ENCODE measurements around the gene FBXO11.
A peak's percentile ranks its signal among the peaks of the same experiment; 100 is the strongest.
"Not testable (repeated sequence)": the region's sequence is repeated elsewhere in the genome, so short reads cannot be mapped to it uniquely, and the experiment has no call there.

Gene FBXO11
- 129 to 239 reads per million in 2 donors for total RNA-seq

DNA sequence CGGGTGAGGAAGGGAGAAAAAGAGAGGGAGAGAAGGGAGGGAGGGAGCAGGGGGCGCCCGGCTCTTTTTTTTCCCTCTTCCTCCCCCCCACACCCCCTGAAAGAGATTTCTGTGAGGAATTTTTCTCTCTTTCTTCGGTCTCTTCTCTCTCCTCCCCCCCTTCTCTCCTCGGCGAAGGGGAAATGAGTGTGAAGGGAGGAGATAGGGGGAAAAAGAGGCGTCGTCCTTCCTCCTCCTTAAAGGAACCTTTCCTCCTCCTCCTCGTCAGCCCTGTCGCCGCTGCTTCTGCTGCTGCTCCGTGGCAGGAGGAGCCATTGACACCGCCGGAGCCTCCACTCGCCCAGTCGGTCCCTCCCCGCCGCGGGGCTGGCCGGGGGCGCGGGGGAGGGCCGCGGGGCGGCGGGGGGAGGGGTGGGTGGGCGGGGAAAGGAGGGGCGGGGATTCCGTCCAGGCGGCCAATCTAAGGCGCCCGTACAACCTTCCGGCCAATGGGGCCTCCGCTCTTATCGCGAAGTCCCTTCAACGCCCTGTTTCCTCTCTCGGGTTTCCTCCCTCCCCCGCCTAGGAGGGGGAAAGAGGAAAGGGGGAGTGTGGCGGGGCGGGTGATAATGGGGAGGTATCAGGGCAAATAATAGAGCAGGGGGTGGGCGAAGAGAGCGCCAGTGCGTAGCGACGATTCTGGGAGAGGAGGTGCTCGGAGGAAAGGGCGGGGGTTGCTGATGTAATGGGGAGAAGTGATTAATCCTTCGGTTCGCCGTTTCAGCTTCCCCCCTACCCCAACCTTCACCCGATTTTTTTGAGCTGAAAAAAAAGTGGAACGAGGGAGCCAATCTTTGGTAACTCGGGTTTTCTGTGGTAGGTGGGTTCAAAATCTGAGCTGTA, at the start of gene FBXO11:
Gene FBXO11, minus strand, starts transcription at position 342 of the 882 bp plus-strand sequence. CDS start 778 bp downstream, outside the sequence.
- peak; percentile 83 to 99 (median 96) for DNase-seq

DNA sequence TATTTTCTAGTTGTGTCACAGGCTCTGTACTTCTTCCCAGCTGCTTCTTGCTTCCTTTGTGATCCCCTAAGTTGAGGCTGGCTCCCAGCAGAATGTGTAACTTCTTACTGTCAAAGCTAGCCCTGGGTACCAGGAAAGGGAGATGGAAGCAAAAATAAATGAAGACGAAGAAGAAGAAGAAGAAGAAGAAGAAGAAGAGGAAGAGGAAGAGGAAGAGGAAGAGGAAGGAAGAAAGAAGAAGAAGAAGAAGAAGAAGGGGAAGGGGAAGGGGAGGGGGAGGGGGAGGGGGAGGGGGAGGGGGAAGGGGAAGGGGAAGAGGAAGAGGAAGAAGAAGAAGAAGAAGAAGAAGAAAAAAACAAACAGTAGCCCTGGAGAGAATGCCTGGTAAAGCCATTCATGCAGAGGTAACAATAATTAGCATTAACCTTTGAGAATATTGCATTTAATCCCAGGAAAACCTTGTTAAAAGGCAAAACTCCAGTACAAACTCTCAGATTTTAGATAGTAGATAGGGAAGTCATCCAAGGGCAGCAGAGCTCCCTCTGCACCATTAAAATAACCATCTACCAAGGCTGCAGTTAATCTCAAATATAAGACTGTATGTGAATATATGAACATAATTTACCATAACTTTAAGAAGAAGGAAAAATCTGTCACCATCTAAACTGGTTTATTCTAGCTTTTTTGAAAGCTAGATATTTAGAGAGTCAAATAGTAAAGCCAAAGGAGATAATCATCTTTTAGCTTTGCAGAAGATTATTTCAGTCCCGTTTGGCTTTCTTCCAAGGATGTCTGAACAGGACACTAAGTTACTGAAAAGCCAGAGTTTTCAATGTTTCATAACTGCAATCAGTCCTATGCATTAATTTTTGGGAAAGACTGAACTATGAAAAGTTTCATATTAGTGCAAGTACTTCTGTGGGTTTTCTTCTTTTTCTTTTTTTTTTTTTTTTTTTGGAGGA, 44.3 kb upstream of the FBXO11 start:
- no peak for DNase-seq

DNA sequence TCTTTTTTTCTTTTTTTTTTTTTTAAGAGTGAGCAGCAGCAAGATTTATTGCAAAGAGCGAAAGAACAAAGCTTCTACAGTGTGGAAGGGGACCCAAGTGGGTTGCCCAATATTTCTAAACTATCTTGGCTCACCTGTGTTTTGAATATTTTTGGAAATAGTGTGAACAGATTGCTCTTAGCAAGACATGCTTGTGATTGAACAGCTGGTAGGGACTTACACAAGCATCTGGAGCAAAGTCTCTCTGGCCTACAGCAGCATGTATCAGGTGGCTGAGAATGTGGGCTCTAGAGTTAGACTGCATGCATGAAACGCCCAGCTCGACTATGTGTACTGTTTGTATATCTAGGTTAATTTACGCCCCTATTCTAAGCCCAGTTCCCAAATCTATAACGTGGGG, 40.3 kb upstream of the FBXO11 start:
- no peak for DNase-seq

DNA sequence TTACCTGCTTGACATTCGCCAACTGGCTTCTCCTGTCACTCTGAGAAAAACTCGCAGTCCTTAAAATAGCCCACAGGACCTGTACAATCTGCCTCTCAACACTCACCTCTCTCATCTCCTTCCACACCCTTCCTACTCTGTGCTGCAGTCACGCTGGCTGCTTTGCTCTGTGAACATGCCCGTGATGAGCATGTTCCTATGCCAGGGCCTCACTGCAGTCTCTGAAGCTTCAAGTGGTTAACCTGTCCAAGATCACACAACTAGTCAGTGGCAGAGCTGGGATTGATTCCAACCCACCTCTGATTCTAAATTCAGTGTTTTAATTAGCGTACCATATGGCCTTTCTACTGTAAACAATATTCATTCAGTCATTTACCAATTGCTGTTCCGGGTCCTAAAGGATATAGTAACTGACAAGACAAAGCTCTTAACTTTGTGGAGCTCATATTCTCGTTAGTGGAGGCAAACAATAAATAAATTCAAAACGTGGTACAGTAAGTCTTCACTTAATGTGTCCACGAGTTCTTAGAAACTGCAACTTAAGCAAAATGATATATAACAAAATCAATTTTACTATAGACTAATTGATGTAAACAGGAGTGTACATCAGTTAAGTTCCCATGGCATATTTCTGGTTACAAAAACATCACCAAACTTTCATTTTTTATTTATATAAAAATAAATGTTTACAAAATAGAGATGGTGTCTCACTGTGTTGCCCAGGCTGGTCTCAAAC, 38.9 kb upstream of the FBXO11 start:
- no peak for DNase-seq

DNA sequence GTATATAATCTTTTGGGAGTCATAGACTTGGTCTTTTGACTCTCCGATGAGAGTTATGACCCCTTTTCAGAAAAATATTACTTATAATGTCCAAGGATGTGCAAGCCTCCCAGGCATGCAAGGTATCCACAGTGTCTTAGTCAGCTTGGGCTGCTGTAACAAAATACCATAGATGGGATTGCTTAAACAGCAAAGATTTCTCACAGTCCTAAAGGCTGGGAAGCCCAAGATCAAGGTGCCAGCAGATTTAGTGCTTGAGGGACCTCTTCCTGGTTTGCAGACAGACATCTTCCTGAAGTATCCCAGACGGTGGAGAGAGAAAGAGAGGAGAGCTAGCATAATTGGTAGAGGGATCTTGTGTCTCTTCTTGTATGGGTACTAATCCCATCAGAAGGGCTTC, 35.6 kb upstream of the FBXO11 start:
- no peak for DNase-seq

DNA sequence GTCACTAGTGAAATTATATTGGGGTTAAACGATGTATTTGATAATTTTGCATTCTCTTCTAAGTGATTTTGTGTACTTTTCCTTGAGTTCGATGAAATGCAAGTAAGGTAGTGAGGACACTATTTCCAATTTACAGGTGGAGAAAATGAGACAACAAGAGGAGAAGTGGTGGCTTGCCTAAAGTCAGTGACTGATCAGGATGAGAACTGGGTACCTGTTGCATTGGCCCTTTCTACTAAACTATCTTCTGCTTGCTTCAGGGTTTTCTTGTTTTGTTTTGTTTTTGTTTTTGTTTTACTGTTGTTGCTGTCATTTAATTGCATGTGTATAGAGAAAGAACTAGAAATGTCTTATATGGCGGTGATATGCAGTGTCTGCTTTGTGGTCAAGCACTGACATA, 31.4 kb upstream of the FBXO11 start:
- DNase-seq = no peak

DNA sequence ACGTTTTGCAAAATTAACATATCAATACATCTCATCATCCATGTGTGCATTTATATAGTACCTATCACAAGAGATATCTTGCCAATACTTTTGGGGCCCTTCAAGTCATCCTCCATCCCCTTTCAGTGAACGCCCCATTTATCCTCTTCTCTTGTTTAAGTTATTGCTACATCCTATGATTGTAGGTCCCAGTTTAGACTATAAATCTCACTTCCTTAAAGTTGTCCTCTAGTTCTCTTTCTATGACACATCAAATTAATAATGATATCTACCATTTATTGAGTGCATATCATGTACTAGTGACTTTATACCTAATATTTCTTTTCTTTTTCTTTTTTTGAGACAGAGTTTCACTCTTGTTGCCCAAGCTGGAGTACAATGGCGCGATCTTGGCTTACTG, 28.8 kb upstream of the FBXO11 start:
- DNase-seq = no peak

DNA sequence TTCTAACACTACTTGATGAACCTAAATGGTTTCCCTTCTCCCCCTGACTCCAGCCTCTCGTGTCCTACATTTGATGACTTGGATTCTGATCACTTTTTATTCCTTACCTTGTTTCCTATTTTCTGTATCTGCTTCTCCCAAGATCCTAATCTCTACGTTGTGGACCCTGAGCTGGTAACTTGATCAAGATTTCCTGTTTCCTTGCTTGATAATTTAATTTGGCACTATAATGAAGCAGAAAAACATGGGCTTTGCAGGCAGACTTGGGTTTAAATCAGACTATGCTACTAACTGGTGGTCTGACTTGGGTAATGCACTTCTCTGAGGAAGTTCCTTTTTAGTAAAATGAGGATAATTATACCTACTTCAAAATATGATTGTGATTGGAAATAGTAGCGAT, 11.7 kb upstream of the FBXO11 start:
- DNase-seq = no peak

DNA sequence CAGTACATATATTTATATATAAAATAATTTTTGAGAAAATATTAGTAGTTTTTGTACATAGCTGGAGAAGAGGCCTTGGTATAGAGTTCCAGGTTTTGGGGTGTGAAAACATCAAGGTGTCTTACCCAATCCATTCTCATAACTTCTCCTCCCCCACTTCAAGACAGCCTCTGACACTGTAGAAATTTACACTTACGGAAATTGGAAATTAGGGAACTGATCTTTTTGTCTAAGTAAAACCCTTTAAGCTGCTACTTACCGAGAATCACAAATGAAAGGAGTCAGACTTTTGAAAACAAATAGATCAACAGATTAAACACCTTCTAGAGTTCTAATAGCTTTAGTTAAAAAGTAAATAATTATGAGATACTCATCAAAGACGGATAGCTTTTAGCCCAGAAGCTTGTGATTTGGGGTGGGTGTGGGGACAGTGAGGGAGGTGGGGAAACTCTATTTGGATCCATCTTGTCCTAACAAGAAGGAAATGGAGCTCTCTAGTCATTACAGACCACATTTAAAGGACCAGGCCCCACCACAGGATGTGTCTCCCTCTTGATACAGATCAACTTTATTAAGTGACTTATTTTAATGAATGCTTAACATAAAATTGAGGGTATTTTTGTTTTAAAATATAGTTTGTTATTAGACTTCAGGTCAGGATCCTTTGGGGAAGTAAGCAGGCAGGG, 11.1 kb upstream of the FBXO11 start:
- DNase-seq = peak in 1 of 5 experiments; percentile 12

DNA sequence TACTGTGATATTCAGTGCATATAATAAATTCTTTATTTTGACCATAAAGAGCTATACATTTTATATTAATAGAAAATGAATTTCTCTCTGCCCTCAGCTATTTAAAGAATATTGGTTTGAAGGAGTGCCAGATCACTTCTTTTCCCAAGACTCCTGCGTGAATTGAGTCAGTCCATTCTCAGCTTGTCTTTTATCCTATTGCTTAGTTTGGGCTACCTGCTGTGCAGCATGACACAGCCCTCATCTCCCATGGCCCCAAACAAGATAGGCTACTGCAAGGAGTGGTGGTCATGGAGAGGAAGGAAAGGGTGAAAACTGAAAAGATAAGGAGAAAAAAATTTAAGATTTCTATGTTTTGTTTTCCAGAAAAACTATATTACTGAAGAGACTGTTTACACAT, 10.1 kb upstream of the FBXO11 start:
- no peak for DNase-seq

DNA sequence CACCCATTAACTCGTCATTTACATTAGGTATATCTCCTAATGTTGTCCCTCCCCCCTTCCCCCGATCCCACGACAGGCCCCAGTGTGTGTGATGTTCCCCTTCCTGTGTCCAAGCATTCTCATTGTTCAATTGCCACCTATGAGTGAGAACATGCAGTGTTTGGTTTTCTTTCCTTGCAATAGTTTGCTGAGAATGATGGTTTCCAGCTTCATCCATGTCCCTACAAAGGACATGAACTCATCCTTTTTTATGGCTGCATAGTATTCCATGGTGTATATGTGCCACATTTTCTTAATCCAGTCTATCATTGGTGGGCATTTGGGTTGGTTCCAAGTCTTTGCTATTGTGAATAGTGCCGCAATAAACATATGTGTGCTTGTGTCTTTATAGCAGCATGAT, 4.4 kb upstream of the FBXO11 start:
- DNase-seq = not testable (repeated sequence)

DNA sequence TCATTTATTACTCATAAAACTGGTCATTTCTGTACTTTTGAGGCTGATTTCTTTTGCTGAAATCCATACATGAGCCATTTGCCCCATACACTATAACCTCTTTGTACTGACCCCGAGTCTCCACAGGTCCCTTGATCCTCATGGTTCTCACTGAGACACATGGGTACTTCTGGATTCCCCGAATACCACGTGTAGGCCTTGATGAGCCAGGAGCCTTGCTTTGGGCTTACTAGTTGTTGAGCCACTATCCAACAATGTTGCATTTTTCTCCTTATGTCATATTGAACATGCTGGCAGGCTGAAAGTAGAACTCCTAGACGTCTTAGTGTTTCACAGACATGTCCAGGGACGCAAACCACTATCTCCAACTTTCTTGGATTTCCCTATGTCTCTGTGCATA, 2.4 kb upstream of the FBXO11 start:
- no peak for DNase-seq

DNA sequence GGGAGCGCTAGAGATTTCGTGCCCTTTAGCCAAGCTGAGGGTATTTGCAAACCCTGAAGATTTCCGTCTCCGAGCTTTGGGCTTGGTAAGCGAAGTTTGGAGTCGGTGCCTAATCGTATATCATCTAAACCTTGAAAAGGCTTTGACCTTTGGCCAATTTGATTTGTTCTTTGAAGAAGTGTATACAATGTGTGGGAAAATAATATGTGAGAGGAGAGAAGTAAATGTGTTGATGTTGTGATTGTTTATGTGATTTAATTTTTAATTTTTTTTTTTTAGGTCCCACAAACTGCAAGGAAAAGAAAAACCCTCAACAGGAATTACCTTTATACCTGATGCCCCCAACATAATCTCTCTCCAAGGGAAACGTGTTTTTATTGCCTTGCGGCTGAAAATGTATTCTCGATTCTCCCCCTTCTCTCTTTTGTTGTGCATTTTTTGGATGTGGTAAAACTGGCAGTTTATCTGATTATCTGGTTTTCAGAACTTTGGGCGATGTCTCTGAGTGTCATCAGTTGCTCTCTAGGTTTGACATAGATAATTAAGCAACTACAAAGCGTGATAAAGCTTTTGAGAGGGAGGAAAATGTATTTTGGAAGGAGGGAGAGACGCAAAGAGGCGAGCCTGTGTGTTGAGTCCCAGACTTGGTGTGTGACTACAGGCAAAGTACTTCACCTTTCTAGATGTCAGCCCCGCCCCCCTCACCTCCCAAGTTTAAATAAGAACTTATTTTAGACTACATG, 912 bp upstream of the FBXO11 start:
- DNase-seq = peak in 3 of 5 experiments; percentile 45 to 92 (median 57)

DNA sequence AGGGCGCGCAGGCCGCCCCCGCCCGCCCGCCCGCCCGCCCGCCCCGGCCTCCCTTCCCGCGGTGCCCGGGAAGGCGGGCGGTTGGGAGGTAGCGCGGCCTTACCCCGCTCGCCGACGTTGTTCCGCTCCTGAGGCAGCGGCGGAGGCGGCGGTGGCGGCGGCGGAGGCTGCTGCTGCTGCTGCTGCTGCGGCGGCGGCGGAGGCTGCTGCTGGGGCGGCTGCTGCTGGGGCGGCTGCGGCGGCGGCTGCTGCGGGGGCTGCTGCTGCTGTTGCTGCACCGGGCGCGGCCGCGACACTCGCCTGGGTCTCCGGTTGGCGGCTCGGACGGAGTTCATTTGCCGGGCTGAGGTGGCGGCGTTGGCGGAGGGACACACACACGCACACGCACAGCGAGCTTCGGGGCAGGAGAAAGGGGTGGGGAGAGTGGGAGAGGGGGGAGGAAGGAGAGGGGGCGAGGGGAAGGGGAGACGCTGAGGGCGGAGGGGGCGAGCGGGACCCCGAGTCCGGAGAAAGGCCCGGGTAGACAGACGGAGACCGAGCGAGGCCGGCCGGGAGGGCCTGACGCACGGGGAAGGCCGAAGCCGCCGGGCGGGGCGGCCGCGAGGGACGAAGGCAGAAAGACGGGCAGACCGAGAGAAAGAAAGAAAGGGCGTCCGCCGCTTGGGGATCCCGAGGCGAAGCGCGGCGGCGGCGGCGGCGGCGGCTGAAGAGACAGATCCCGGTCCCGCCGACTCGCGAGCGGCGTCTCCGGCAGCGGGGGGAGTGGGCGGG, 727 bp downstream of the FBXO11 start:
- peak; percentile 35 to 81 (median 48) for DNase-seq

DNA sequence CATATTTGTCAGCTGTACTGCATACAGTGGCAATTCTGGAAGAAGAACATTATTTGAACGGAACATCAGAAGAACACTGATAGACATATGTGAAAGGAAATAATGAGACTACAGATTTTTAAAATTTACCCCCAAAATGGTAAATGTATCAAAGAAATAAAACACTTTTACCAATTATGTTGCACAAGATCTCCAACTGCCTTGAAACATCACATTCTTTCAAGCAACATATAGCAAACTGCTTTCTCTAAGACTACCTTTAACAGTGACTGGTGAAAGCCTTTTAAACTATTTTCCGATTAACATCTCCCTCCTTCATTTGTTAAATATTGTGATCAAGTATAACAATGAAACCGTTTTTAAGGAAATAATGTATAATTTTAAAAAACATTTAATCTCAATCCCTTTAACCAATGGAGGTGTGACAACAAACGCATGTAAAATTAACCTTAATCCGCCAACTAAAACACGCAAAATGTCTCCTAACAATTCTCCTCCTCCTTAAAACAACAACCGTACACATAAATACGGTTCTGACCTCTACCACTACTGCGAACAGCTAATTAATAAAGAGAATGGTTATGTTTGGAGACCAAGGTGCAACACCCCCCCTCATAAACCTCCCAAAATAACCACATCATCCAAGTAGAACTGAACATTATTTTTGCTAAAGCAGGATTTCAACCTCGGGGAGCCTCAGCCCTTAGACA, 2.4 kb downstream of the FBXO11 start:
- DNase-seq = peak in 1 of 5 experiments; percentile 8

DNA sequence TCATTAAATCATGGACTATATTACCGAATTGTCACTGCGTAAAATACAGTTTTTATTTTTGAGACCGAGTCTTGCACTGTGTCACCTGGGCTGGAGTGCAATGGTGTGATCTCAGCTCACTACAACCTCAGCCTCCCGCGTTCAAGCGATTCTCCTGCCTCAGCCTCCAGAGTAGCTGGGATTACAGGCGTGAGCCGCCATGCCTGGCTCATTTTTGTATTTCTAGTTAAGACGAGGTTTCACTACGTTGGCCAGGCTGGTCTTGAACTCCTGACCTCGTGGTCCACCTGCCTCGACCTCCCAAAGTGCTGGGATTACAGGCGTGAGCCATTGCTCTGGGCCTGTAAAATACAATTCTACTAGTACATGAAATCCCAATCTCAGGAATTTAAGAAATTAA, 4.4 kb downstream of the FBXO11 start:
- DNase-seq = not testable (repeated sequence)

DNA sequence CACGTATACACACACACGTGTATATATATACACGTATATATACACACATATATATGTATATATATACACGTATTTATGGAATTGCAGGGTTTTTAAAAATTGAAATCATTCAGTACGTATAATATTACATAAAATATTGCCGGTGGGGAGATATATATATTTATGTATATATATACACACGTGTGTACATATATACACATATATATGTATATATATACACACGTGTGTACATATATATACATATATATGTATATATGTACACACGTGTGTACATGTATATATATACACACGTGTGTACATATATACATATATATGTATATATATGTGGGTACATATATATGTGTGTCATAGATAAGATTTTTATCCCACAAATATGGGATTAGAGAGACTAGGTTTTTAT, 5.4 kb downstream of the FBXO11 start:
- no peak for DNase-seq

DNA sequence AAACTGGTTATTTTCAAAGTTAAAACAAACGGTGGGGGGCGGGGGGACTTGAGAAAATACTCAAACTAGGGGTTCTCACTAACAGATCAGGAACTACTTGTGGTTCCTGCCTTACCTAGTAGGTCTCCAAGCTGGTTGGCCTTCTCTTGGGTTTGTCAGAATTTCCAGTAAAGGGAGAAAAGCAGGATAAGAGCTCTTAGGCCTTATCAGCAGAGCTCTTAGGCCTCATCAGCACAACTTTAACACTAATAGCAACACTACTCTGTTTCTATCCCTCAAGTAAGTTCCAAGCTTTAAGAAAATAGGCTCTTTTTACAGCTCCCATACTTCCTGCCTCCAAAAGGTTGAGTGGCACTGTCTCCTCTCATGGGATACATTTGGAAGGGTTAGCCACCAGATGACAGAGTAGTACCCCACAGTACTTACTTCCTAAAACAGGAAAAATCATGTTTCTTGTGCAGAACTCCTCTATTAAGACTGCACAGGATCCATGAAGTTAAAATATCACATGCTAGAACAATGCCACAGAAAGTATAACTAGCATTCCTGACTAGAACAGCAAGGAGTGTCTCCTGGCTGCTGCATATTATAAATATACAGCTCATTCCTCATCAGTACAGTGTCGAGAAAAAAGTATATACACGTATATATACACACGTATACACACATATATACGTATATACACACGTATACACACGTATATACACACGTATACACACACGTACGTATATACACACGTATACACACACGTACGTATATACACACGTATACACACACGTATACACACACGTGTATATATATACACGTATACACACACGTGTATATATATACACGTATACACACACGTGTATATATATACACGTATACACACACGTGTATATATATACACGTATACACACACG, 6.1 kb downstream of the FBXO11 start:
- no peak for DNase-seq

All from T-helper 2 cell (primary cell).